Stimulated activated CD4-positive, alpha-beta T cell treated with anti-CD3 and anti-CD28 coated beads, Interleukin-2, amount 100 ng/mL, for 4 hours (primary cell): ENCODE data around the gene OR10V1.

Source experiments
- DNase-seq: peaks from one replicate; pipeline ENCODE4 v3.0.0-alpha.2; 2020; ENCODE audit warnings: low read depth

OR10V1 gene

DNA sequence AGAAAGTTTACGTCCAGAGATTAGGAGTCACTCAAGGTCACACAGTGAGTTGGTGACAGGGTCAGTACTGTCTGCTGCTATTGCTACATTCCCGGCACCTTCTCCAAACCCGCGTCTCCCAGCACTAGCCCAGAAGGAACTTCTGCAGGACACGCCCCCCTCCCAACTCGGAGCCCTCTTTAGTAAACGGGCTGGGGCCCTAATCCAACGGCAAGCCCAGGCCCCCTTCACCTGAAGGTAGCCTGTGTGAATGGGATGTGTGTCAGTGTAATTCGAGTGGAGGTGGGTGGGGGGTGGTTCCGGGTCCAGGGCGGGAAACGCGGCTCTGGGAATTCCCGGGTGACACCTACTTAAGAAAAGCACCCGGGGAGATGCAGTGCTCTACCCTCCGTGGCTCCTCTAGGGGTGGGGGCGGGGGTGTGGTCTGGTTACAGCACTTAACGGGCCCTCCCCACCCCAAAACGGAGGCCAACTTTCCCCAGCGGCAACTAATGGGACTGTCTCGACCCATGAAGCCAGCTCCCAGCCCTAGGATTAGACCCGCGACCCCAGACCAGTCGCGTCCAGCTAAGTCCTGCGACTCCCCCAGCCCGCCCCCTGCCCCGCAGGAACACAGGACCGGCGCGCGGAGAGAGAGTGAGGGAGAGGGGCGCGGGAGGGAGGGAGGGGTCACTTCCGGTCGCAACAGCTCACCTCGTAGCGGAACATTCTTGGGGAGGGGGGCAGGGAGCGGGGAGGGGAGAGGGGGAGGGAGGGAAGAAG, 45.3 kb downstream of the OR10V1 start:
- peak; percentile 80 for DNase-seq

DNA sequence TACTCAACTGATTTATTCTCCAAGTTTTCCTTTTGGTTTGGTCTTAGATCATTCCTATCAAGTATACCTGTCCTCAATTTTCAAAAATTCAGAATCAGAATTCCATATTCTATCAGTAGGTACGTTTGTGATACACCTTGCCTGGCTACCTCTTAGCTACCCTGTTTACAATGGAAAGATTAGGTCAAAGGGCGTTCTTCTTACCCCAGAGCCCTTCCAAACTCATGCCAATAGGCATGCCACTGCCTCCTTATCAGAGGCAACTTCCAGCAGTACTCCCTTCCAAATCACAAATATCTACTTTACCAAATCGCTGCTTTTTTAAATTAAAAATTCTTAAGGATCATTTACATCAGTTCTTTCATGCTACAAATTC, 45.8 kb downstream of the OR10V1 start:
- no peak for DNase-seq

DNA sequence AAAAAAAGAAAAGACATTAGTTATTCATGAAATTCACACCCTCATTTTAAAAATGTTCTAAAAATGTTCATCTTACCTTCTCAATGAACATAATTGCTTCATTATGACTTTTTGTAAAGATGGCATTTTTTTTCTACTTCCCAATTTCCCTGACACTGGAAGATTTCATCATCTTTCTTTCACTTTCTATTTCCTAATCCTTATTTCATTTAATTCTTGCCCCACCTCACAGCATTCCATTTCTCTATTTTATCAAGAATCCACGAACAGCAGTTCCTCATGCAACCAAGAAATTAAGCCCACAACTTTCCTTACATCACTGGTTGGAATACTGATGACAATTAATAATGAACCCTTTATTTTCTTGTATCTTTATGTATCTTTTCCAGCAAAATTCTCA, 46.7 kb downstream of the OR10V1 start:
- no peak for DNase-seq
